HEK293 (cell line): ENCODE data around the gene GPRC5B.

ENCODE experiments used
- KLF17 ChIP-seq: fragments of 450-650 bp; formaldehyde crosslinking; IDR thresholded peaks from 2 replicates; pipeline ENCODE4 v1.5.1; 2016; ENCODE audit warnings: missing biosample characterization, missing genetic modification characterization
- ZNF132 ChIP-seq: fragments of 450-650 bp; formaldehyde crosslinking; IDR thresholded peaks from 2 replicates; pipeline ENCODE4 v1.5.1; 2017; ENCODE audit warnings: missing biosample characterization, missing genetic modification characterization, borderline replicate concordance
- ZNF776 ChIP-seq: fragments of 450-650 bp; formaldehyde crosslinking; IDR thresholded peaks from 2 replicates; pipeline ENCODE4 v1.5.0; 2017; ENCODE audit warnings: missing biosample characterization, missing genetic modification characterization, borderline replicate concordance

GRCh38 chr16:19883966-19884485, 622 bp downstream of the GPRC5B start:
- TF ChIP-seq ZNF132 (tag by site-specific recombination) (no peak), ZNF776 (no peak), KLF17 (tag by site-specific recombination) (no peak)
